Neural progenitor cell (in vitro differentiated cells): ENCODE results near the gene FASTKD3.

Experiments
- EZH2phosphoT487 ChIP-seq: fragments of 200-600 bp; sonication (generic); IDR thresholded peaks from 2 replicates; pipeline ENCODE4 v1.6.1; 2017; ENCODE audit warnings: antibody characterized with exemption
- TF ChIP-seq, protein P1 (sequence below): fragments of 200-600 bp; sonication (generic); IDR thresholded peaks from 2 replicates; pipeline ENCODE4 v1.5.1; 2017; ENCODE audit warnings: antibody characterized with exemption, mild to moderate bottlenecking

DNA sequence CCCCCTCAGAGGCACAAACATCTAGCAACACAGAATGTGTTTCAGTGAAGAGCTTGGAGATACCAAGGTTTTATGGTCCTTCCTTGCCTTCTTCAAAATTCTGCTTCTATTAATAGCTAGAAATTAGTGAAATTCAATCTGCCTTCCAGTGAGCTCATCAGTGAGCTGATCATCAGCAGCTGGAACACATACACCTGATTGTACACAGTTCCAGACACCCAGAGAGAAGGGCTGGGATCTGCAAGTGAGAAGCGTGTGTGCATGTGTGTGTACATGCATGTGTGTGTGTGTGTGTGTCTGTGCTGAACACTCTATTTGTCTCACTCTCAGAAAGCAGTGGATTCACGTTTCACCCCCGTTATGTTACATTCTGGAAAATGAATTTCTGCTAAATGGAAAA lies 46.4 kb downstream of the FASTKD3 start:
- TF ChIP-seq, protein P1, sequence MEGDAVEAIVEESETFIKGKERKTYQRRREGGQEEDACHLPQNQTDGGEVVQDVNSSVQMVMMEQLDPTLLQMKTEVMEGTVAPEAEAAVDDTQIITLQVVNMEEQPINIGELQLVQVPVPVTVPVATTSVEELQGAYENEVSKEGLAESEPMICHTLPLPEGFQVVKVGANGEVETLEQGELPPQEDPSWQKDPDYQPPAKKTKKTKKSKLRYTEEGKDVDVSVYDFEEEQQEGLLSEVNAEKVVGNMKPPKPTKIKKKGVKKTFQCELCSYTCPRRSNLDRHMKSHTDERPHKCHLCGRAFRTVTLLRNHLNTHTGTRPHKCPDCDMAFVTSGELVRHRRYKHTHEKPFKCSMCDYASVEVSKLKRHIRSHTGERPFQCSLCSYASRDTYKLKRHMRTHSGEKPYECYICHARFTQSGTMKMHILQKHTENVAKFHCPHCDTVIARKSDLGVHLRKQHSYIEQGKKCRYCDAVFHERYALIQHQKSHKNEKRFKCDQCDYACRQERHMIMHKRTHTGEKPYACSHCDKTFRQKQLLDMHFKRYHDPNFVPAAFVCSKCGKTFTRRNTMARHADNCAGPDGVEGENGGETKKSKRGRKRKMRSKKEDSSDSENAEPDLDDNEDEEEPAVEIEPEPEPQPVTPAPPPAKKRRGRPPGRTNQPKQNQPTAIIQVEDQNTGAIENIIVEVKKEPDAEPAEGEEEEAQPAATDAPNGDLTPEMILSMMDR, result no peak
- TF ChIP-seq EZH2phosphoT487, result no peak
